SK-N-SH treated with all-trans-retinoic acid at 6 μM for 48 hours (cell line): ENCODE data around the gene KREMEN2.

Experiments
- BACH2 ChIP-seq: fragments of 250-450 bp; sonication (Bioruptor Pico); IDR thresholded peaks from 2 replicates; pipeline ENCODE4 v1.9.0; 2021; ENCODE audit warnings: mild to moderate bottlenecking, borderline replicate concordance
- ISL1 ChIP-seq: fragments of 250-450 bp; sonication (Bioruptor Pico); IDR thresholded peaks from 2 replicates; pipeline ENCODE4 v2.1.2; 2022; ENCODE audit warnings: mild to moderate bottlenecking, moderate library complexity
- PPARA ChIP-seq: fragments of 250-450 bp; sonication (Bioruptor Pico); IDR thresholded peaks from 2 replicates; pipeline ENCODE4 v1.5.0; 2020; ENCODE audit warnings: mild to moderate bottlenecking, borderline replicate concordance
- RARB ChIP-seq: fragments of 250-450 bp; sonication (Bioruptor Pico); IDR thresholded peaks from 2 replicates; pipeline ENCODE4 v1.8.0; 2021; ENCODE audit warnings: mild to moderate bottlenecking, moderate library complexity
- TCF4 ChIP-seq: fragments of 250-450 bp; sonication (Bioruptor Pico); IDR thresholded peaks from 2 replicates; pipeline ENCODE4 v1.8.0; 2021; ENCODE audit warnings: mild to moderate bottlenecking, moderate library complexity, borderline replicate concordance
- TSHZ2 ChIP-seq: fragments of 250-450 bp; sonication (Bioruptor Pico); IDR thresholded peaks from 2 replicates; pipeline ENCODE4 v1.5.0; 2020; ENCODE audit warnings: mild to moderate bottlenecking, moderate library complexity
- ZFP3 ChIP-seq: fragments of 250-450 bp; sonication (Bioruptor Pico); IDR thresholded peaks from 2 replicates; pipeline ENCODE4 v1.5.0; 2020; ENCODE audit warnings: mild to moderate bottlenecking, moderate library complexity
- ZNF70 ChIP-seq: fragments of 450-650 bp; formaldehyde crosslinking; IDR thresholded peaks from 2 replicates; pipeline ENCODE4 v1.5.0; 2020; ENCODE audit warnings: mild to moderate bottlenecking, moderate library complexity
- ZNF8 ChIP-seq: fragments of 450-650 bp; formaldehyde crosslinking; IDR thresholded peaks from 2 replicates; pipeline ENCODE4 v1.5.0; 2020; ENCODE audit warnings: mild to moderate bottlenecking, moderate library complexity
- TF ChIP-seq, protein P1 (sequence below): fragments of 250-450 bp; sonication (Bioruptor Pico); IDR thresholded peaks from 2 replicates; pipeline ENCODE4 v1.8.0; 2020; ENCODE audit warnings: mild to moderate bottlenecking, moderate library complexity, borderline replicate concordance
- TF ChIP-seq, protein P2 (sequence below): fragments of 250-450 bp; sonication (Bioruptor Pico); IDR thresholded peaks from 2 replicates; pipeline ENCODE4 v1.8.0; 2021; ENCODE audit warnings: low read depth, mild to moderate bottlenecking, moderate library complexity, borderline replicate concordance

DNA sequence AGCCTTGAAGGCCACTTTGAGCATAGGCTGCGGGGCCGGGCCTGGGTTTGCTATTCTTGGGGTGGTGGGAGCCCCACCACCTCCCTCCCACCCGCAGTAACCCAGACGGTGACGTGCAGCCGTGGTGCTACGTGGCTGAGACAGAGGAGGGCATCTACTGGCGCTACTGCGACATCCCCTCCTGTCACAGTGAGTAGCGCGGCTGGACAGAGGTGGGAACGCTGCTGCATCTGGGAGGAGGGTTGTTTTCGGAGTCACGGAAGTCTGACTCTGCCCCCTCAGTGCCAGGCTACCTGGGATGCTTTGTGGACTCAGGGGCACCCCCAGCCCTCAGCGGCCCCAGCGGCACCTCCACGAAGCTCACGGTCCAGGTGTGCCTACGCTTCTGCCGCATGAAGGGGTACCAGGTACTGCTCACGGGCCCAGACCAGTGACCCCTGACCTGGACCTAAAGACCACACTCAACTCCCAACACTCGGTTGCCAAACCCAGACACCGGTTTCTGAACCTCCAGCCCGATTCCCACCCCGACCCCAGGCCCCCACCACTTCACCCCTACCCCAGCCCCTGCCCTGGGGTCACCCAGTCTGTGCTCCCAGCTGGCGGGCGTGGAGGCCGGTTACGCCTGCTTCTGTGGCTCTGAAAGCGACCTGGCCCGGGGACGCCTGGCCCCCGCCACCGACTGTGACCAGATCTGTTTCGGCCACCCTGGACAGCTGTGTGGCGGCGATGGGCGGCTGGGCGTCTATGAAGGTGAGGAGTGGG is 2.1 kb downstream of the KREMEN2 start:
- TF ChIP-seq, protein P1, sequence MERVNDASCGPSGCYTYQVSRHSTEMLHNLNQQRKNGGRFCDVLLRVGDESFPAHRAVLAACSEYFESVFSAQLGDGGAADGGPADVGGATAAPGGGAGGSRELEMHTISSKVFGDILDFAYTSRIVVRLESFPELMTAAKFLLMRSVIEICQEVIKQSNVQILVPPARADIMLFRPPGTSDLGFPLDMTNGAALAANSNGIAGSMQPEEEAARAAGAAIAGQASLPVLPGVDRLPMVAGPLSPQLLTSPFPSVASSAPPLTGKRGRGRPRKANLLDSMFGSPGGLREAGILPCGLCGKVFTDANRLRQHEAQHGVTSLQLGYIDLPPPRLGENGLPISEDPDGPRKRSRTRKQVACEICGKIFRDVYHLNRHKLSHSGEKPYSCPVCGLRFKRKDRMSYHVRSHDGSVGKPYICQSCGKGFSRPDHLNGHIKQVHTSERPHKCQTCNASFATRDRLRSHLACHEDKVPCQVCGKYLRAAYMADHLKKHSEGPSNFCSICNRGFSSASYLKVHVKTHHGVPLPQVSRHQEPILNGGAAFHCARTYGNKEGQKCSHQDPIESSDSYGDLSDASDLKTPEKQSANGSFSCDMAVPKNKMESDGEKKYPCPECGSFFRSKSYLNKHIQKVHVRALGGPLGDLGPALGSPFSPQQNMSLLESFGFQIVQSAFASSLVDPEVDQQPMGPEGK, result no peak
- TF ChIP-seq ISL1 (CRISPR knock-in tag) (no peak), PPARA (no peak), BACH2 (CRISPR knock-in tag) (no peak), TSHZ2 (CRISPR knock-in tag) (no peak), RARB (CRISPR knock-in tag) (no peak), TCF4 (CRISPR knock-in tag) (no peak), ZFP3 (CRISPR knock-in tag) (no peak), ZNF8 (CRISPR knock-in tag) (no peak), ZNF70 (CRISPR knock-in tag) (no peak)
- TF ChIP-seq, protein P2, sequence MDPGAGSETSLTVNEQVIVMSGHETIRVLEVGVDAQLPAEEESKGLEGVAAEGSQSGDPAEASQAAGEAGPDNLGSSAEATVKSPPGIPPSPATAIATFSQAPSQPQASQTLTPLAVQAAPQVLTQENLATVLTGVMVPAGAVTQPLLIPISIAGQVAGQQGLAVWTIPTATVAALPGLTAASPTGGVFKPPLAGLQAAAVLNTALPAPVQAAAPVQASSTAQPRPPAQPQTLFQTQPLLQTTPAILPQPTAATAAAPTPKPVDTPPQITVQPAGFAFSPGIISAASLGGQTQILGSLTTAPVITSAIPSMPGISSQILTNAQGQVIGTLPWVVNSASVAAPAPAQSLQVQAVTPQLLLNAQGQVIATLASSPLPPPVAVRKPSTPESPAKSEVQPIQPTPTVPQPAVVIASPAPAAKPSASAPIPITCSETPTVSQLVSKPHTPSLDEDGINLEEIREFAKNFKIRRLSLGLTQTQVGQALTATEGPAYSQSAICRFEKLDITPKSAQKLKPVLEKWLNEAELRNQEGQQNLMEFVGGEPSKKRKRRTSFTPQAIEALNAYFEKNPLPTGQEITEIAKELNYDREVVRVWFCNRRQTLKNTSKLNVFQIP (CRISPR knock-in tag), result no peak
